Astrocyte of the cerebellum (primary cell): ENCODE data around the gene NDUFB11.
A peak's percentile ranks its signal among the peaks of the same experiment; 100 is the strongest.

ENCODE experiments used
- DNase-seq: peaks from one replicate; pipeline ENCODE4 v3.0.0-alpha.2; 2011; ENCODE audit warnings: low read depth
- H3K4me3 ChIP-seq: 2 replicates; pipeline ENCODE4 v1.5.1; 2011; ENCODE audit warnings: mild to moderate bottlenecking, low read depth, low read length, moderate library complexity
- in situ Hi-C: cut with HindIII; loops from 2 replicates; pipeline ENCODE4 v1.10.0; 2017; ENCODE audit warnings: low sequenced_read_pairs
- TF ChIP-seq, protein P1 (sequence below): IDR thresholded peaks from 2 replicates; pipeline ENCODE4 v1.5.1; 2012; ENCODE audit warnings: low read length, low read depth, moderate library complexity, mild to moderate bottlenecking; ENCODE audit errors: missing control alignments

NDUFB11 gene

DNA sequence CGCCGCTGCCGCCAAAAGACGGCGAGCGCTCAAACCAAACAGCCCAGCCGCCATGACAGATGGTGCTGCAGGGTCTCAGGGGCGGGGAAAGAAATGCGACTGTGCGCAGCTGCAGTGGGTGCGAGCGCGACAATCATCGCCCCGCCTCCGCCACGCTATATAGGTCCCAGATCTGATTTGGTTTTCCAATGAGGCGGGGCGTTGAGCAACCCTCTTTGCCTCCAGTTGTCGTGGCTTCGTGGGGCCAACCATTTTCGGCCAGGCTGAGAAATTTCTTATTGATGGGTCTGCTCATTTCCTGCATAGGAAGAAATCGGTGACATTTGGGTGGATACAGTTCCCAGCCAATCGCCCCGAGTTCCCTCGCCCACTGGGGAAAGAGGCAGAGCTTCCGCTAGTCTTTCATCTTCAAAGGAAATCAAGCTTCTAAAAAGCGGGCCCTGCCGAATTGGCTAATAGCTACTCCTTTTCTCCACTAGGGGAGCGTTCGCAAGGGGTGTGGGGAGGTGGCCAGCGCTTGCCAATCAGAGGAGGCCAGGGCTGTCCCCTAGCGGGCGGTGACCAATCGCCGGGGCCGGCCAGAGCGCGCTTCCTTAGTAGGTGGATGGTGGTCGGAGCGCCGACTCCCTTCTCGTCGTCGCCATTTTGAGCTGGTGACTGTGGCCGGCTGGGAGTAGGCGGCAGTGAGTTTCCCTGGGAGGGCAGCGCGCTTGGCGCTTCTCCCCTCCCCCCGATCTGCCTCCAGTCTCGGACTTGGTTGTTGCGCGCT, at the start of gene NDUFB11, which contains the start of gene RBM10:
Gene NDUFB11 (minus strand): TSS at position 77 of the 769 bp plus-strand sequence. CDS start 23 bp downstream, at position 54.
Gene RBM10 (plus strand): TSS at position 596 of the 769 bp plus-strand sequence. CDS start 2,261 bp downstream, outside the sequence.
- TF ChIP-seq, protein P1, sequence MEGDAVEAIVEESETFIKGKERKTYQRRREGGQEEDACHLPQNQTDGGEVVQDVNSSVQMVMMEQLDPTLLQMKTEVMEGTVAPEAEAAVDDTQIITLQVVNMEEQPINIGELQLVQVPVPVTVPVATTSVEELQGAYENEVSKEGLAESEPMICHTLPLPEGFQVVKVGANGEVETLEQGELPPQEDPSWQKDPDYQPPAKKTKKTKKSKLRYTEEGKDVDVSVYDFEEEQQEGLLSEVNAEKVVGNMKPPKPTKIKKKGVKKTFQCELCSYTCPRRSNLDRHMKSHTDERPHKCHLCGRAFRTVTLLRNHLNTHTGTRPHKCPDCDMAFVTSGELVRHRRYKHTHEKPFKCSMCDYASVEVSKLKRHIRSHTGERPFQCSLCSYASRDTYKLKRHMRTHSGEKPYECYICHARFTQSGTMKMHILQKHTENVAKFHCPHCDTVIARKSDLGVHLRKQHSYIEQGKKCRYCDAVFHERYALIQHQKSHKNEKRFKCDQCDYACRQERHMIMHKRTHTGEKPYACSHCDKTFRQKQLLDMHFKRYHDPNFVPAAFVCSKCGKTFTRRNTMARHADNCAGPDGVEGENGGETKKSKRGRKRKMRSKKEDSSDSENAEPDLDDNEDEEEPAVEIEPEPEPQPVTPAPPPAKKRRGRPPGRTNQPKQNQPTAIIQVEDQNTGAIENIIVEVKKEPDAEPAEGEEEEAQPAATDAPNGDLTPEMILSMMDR, result peak; percentile 71
- peak; percentile 88 for DNase-seq
- in situ Hi-C loops, result no loop called here
- peak within 1 kb of the TSS; percentile 74 for H3K4me3 ChIP-seq

DNA sequence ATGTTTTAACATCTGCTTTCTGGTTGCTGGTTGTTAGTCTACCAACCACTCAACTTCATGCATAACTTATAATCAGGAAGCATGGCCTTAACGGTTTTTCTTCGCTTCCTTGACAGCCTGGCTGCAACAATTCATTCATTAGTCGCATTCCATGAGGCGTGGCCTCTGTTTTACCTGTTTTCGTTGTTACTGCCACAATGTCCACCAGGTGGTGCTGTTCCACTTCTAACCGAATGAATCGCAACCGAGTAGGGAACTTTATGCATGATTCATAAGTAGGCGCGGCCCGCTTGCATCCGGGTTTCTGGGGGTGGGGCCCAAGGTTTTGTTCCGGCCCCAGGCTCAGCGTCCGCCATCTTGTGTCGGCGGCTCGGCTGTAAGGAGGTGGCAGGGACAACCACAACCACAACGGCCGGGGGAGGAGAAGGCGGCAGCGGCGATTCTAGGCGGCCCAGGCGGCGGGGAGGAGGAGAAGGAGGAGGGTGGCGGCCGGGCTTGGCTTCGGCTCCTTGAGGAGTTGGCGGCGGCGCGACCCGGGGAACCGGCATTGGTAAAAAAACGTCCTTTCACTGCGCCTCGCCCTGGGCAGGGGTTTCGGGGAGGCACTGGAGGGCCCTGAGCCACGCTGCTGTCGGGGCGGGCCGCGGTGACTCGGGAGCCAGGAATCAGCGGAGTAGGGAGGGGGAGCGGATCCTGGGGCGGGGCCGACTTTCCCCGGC, 49.1 kb upstream of the NDUFB11 start, which contains the start of gene UBA1:
Gene UBA1 (plus strand): TSS at position 355 of the 719 bp plus-strand sequence. CDS start 4,974 bp downstream, outside the sequence.
- peak; percentile 98 for DNase-seq
- TF ChIP-seq, protein P1, result peak; percentile 75
- in situ Hi-C loops, result no loop called here
- H3K4me3 ChIP-seq, result peak within 1 kb of the TSS; percentile 93

DNA sequence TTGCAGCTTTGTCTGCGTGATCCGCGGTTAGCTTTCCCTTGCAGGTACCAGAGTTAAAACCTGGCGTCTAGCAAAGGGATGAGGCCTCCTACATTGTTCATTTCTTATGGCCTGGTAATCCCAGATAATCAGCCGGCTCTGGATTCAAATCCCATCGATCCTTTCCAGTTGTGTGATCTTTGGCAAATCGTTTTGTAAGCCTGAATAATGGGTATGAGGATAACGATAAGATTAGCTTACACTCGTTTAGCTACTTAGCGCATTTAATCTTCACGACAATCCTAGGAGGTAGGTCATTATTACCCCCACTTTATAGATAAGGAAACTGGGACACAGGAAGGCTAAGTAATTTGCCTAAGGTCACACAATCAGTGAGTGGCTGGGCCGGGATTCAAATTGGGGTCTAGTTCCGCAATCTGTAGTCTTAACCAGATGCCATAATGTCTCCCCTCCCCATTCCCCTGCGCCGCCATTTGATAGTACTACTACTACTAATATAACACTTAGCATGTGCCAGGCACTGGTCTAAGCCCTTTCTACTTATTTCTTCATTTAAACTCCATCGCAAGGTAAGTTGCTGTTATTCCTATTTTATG, 47.4 kb upstream of the NDUFB11 start:
- H3K4me3 ChIP-seq, result peak overlapping the region; percentile 59
- in situ Hi-C loops, result no loop called here
- TF ChIP-seq, protein P1, result no peak
- DNase-seq, result no peak

DNA sequence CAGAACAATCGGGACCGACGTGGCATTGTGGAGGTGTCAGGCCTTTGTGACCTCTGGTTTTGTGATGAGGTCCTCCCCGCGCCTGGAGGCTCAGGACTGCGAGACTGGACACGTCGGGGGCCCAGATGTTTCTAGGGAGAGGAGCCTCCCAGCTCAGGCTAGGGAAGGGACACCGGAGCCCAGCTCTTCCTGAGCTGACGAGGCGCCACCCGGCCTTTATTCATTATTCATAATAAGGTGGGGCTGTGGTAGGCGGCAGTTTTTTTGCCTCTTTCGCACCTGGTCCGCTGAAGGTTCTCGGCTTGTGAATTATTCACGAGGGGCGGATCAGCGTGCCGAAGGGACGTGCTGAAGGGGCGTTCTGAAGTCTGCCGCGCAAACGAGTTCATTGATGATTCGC, 46.8 kb upstream of the NDUFB11 start:
- H3K4me3 ChIP-seq, result peak overlapping the region; percentile 59
- in situ Hi-C loops, result no loop called here
- TF ChIP-seq, protein P1, result no peak
- DNase-seq, result no peak

DNA sequence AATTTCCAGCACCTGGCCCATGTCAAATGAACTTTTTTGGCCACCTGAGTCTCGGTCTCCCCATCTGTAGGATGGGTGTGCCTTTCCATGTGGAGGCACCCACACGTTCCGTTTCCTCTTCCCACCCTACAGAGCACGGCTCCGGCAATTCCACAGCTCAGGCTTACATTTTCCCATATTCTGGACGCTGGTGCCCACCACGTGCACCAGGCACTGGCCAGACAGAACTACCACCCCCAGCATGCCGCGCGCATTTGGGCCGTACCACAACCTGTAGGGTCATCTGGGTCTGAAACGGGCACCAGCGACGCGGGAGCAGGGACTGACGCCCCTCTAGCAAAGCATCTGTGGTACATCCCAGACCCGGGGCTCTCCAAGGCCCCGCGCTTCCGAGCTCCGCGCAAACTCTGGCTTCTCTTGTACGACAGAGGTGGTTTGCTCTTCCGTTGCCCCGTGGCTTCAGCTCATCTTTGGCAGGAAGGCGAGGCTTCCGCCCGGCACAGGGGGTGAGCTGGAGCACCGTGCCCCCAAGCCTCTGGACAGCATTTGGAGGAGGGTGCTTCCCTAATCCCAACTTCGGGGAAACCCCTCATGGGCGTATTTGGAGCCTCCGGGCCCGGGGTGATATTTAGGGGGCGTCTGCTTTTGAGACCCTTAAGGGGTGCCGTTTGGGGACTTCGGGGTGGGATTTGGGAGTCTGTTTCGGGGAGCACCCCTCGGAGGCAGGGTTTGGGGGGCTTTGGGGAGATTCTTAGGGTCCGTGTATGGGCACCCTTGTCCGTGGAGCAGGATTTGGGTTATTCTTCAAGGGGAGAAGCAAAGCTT, 46.2 kb upstream of the NDUFB11 start:
- TF ChIP-seq, protein P1, result no peak
- in situ Hi-C loops, result no loop called here
- peak overlapping the region; percentile 59 for H3K4me3 ChIP-seq
- DNase-seq, result peak; percentile 80

DNA sequence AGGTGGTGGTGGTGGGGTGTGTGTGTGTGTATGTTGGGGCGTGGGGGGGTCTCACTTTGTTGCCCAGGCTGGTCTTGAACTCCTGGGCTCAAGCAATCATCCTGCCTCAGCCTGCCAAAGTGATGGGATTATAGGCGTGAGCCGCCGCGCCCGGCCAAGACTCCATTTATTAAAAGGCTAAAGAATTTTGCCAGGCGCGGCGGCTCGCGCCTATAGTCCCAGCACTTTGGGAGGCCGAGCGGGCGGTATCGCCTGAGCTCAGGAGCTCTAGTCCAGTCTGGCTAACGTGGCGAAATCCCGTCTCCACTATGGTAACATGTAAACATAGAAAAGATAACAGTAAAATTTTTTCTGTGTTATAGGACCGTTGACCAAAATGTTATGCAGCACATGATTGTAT, 45.4 kb upstream of the NDUFB11 start:
- no peak overlapping the region for H3K4me3 ChIP-seq
- DNase-seq, result no peak
- in situ Hi-C loops, result no loop called here
- TF ChIP-seq, protein P1, result no peak
